ENCODE results near the gene TBX1.

The TBX1 gene

DNA sequence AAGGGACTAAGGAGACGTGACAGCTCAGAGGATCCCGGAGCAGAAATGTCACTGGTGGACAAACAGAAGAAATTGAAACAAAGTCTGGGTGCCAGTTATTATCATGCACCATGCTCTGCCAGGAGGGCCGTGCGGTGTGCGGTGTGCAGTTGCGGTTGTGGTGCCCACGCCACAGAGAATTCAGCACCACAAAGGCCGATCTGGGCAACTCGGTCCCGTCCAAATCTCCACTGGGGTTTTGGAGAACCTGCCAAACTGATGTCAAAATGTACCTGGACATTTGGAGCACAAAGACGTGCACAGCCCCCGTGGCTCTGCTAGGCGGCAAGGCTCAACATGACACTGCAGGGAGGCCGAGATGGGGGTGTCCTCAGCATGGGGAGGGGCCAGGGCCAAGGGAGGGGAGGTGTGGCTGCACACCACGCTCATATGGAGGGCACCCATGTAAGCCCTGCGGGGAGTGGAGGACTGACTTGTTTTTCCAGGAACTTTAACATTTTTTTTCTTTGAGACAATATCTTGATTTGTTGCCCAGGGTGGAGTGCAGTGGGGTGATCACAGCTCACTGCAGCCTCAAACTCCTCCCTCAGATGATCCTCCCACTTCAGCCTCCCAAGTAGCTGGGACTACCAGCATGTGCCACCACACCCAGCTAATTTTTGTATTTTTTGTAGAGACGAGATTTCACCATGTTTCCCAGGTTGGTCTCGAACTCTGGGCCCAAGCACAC lies 54.7 kb downstream of the TBX1 start:
- no peak for DNase-seq

DNA sequence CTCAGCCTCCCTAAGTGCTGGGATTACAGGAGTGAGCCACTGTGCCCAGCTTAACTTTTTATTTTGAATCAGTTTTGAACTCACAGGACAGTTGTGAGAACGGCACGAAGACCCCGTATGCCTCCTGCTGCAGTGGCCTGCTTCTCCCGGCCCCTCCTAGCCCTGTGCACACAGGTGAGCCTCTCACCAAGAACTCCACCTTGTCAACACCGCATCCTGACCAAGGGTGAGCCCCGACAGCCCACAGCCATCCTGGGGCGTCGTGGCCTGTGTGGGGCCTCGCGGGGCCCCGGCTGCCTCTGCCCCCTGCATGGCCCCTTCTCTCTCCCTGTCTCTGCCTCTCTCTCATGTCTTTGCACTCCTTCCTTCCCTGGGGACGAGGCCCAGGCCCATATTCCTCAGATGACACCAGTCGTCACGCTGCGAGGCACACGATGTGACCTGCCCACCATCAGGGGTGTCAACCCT lies 55.3 kb downstream of the TBX1 start:
- no peak for DNase-seq

DNA sequence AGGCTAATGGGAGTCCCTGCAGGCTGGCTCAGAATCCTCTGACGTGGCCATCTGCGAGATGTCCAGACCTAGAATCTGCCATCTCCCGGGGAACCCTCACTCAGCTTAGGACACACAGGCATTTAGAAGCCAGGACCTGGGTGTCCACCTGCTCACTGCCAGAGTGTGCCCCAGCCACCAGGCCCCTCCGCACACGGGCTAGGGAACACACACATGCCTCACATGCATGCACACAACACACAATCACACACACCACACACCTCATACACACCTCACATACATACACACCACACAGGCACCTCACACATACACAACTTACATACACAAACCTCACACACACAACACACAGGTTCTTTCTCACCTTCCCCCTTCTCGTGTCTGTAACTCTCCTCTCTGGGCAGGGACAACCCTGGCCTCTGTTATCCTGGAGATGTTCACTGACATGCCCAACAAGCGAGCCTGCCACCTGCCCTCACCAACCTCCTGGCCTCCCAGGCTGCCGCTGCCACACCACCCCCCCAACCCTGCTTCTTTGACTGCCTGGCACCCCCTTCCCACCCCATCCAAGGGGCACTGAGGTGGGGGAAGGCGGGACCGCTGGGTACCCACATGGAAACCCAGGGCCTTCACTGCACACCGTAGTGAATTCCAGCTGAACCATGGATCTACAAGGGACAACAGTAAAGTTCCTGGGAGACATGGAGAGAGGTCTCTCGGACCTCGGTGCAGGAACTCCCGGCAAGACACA lies 56.0 kb downstream of the TBX1 start:
- no peak for DNase-seq

Data from C1 segment of cervical spinal cord (tissue), 14 donors.